22Rv1 (cell line): ENCODE results near the gene MIGA1.

Experiments used
- H3K27ac ChIP-seq: fragments of 450-650 bp; 2 replicates; pipeline ENCODE4 v1.5.1; 2017
- CTCF ChIP-seq: fragments of 450-650 bp; IDR thresholded peaks from 2 replicates; pipeline ENCODE4 v1.5.1; 2017; ENCODE audit warnings: mild to moderate bottlenecking
- ZFX ChIP-seq: fragments of 450-650 bp; IDR thresholded peaks from 2 replicates; pipeline ENCODE4 v1.6.1; 2017; ENCODE audit warnings: antibody characterized with exemption, borderline replicate concordance

Gene MIGA1

DNA sequence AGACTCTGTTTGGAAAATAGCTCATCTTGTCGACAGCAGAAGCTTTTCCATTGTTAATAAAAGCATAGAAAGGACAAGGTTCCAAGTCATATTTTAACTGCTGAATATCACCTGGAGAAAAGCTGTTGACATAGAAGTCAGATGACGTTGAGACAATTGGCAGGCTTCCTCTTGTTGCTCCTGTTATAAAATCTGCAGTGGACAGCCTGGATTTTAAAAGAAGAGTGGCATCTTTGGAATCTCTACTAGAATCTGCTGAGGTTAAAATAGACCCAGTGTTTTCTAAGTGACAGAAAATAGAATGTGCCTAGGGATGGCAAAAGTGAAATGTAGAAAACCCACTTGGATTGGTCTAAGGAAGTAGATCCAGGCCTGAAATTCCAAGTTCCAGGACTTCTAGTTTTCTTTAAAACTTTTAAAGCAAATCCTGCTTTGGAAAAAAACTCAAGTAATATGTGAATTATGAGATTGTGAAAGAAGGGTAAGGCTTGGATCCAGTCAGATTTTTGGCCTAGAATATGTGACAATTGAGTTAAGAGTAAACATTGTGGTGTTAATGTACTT, 55.4 kb downstream of the MIGA1 start:
- TF ChIP-seq CTCF (no peak), ZFX (no peak)
- peak overlapping the region; percentile 53 for H3K27ac ChIP-seq

GRCh38 chr1:77841574-77841973, 62.1 kb downstream of the MIGA1 start:
- no peak overlapping the region for H3K27ac ChIP-seq
- no peak for TF ChIP-seq CTCF
- TF ChIP-seq ZFX, result no peak

- TF ChIP-seq CTCF (no peak), ZFX (no peak)
- H3K27ac ChIP-seq, result no peak overlapping the region
These were observed 66.5 kb downstream of the MIGA1 start for GRCh38 chr1:77845951-77846350.

DNA sequence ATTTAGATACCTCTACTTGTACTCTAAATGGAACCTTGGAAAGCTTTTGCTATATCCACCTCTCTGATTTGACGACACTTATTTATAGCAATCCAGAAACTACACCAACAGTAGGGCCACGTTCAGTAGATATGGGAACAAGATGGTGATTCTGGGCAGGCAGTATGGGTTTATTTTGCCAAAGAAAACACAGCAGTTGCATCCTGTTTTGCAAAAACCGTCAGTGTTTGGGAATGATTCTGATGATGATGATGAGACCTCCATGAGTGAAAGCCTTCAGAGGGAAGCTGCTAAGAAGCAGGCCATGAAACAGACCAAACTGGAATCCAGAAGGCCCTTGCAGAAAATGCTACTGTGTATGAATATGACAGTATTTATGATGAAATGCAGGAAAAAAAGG, 67.5 kb downstream of the MIGA1 start:
- H3K27ac ChIP-seq, result no peak overlapping the region
- TF ChIP-seq CTCF, result no peak
- TF ChIP-seq ZFX, result no peak

- H3K27ac ChIP-seq, result no peak overlapping the region
- TF ChIP-seq ZFX (no peak), CTCF (no peak)
These were observed 68.2 kb downstream of the MIGA1 start for GRCh38 chr1:77847621-77848080.

DNA sequence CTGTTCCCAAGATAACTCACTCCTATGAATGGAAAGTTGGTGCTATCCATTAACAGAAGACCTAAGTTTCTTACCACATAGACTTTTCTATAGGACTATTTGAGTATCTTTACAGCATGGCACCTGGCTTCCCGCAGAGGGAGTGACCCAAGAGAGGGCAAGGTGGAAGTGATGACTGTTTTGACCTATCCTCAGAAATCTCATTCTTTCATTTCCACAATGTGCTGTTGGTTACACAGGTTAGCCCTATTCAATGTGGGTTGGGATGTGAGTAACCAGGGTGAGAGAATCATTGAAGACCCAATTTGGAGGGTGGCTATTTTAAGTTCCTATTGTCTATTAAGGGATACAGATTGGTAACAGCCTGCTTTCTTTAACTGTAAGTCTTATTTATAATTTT, 70.6 kb downstream of the MIGA1 start:
- TF ChIP-seq ZFX (no peak), CTCF (no peak)
- H3K27ac ChIP-seq, result no peak overlapping the region

GRCh38 chr1:77857552-77857951, 78.1 kb downstream of the MIGA1 start:
- no peak overlapping the region for H3K27ac ChIP-seq
- TF ChIP-seq CTCF, result no peak
- TF ChIP-seq ZFX, result no peak
